DOHH2 (cell line): ENCODE data around the gene CELF3.

Experiments
- H3F3A ChIP-seq: fragments of 200-600 bp; sonication (generic), shearing (Covaris generic); 2 replicates; pipeline ENCODE4 v1.6.0; 2016; ENCODE audit warnings: antibody characterized with exemption, mild to moderate bottlenecking; ENCODE audit not compliant: control insufficient read depth, insufficient read depth
- H3K27ac ChIP-seq: fragments of 200-600 bp; sonication (generic); 2 replicates; pipeline ENCODE4 v1.5.1; 2014; ENCODE audit warnings: low read depth, mild to moderate bottlenecking, low read length, moderate library complexity
- H3K27me3 ChIP-seq: fragments of 200-600 bp; sonication (generic); 2 replicates; pipeline ENCODE4 v1.6.1; 2014; ENCODE audit warnings: mild to moderate bottlenecking, low read length, mixed read lengths; ENCODE audit not compliant: control insufficient read depth
- H3K36me3 ChIP-seq: fragments of 200-600 bp; sonication (generic); 2 replicates; pipeline ENCODE4 v1.6.1; 2014; ENCODE audit warnings: mild to moderate bottlenecking, low read length, moderate library complexity, mixed read lengths; ENCODE audit not compliant: control insufficient read depth
- H3K4me1 ChIP-seq: fragments of 200-600 bp; sonication (generic); 2 replicates; pipeline ENCODE4 v1.6.1; 2014; ENCODE audit warnings: mild to moderate bottlenecking, low read length, mixed read lengths; ENCODE audit not compliant: control insufficient read depth
- H3K4me2 ChIP-seq: fragments of 200-600 bp; sonication (generic); 2 replicates; pipeline ENCODE4 v1.6.0; 2014; ENCODE audit warnings: mild to moderate bottlenecking, low read length, moderate library complexity
- H3K4me3 ChIP-seq: fragments of 200-600 bp; sonication (generic); 2 replicates; pipeline ENCODE4 v1.5.1; 2014; ENCODE audit warnings: mild to moderate bottlenecking, low read length, mixed read lengths
- H3K79me2 ChIP-seq: fragments of 200-600 bp; sonication (generic); 2 replicates; pipeline ENCODE4 v1.6.1; 2014; ENCODE audit warnings: mild to moderate bottlenecking, low read length, mixed read lengths; ENCODE audit not compliant: control insufficient read depth
- H3K9me2 ChIP-seq: fragments of 200-600 bp; sonication (generic); replicated peaks from 2 replicates; pipeline ENCODE4 v1.6.1; 2014; ENCODE audit warnings: mild to moderate bottlenecking, low read length, mixed read lengths; ENCODE audit not compliant: control insufficient read depth
- H3K9me3 ChIP-seq: fragments of 200-600 bp; sonication (generic); 2 replicates; pipeline ENCODE4 v1.6.1; 2014; ENCODE audit warnings: antibody characterized with exemption, low read length, mixed read lengths; ENCODE audit not compliant: control insufficient read depth, insufficient read depth
- H4K20me1 ChIP-seq: fragments of 200-600 bp; sonication (generic); 2 replicates; pipeline ENCODE4 v1.6.0; 2014; ENCODE audit warnings: low read depth, mild to moderate bottlenecking, antibody characterized with exemption, low read length, moderate library complexity; ENCODE audit not compliant: control insufficient read depth, insufficient read depth
- EZH2phosphoT487 ChIP-seq: fragments of 200-600 bp; sonication (generic); IDR thresholded peaks from 2 replicates; pipeline ENCODE4 v1.6.1; 2017; ENCODE audit warnings: borderline replicate concordance, mild to moderate bottlenecking, antibody characterized with exemption, low read length, moderate library complexity, mixed read lengths
- TF ChIP-seq, protein P1 (sequence below): fragments of 200-600 bp; sonication (generic); IDR thresholded peaks from one replicate; pipeline ENCODE4 v1.5.1; 2014; ENCODE audit warnings: antibody characterized with exemption, mild to moderate bottlenecking, low read depth, low read length; ENCODE audit not compliant: poor library complexity, severe bottlenecking

CELF3 gene

DNA sequence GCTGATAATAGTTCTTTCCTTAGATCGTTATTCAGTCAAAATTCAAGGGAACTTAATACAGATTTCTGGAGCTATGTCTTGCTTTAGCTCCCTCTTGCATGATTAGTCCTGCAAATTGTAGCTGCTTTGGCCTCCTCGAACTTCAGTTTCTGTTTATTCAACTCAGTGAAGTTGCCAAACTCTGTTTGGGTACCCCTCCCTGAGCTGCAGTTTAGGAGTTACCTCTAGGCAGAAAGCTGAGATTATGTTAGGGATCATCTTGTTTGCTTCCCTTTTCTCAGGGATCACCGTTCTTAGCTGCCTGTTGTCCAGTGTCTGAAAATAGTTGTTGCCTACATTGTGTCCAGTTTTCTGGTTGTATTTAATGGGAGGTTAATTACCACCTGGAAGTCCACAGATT is 61.2 kb downstream of the CELF3 start:
- no peak overlapping the region for H3K4me3 ChIP-seq
- H3K79me2 ChIP-seq, result peaks cover 8% of the 10 kb centered on the region
- peaks cover 9% of the 10 kb centered on the region for H3K36me3 ChIP-seq
- no peak overlapping the region for H3K27ac ChIP-seq
- no peak for TF ChIP-seq EZH2phosphoT487
- TF ChIP-seq, protein P1, sequence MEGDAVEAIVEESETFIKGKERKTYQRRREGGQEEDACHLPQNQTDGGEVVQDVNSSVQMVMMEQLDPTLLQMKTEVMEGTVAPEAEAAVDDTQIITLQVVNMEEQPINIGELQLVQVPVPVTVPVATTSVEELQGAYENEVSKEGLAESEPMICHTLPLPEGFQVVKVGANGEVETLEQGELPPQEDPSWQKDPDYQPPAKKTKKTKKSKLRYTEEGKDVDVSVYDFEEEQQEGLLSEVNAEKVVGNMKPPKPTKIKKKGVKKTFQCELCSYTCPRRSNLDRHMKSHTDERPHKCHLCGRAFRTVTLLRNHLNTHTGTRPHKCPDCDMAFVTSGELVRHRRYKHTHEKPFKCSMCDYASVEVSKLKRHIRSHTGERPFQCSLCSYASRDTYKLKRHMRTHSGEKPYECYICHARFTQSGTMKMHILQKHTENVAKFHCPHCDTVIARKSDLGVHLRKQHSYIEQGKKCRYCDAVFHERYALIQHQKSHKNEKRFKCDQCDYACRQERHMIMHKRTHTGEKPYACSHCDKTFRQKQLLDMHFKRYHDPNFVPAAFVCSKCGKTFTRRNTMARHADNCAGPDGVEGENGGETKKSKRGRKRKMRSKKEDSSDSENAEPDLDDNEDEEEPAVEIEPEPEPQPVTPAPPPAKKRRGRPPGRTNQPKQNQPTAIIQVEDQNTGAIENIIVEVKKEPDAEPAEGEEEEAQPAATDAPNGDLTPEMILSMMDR, result no peak
- no peaks in the 10 kb centered on the region for H3F3A ChIP-seq
- H3K9me3 ChIP-seq, result no peaks in the 10 kb centered on the region
- H3K27me3 ChIP-seq, result no peaks in the 10 kb centered on the region
- H3K4me1 ChIP-seq, result no peaks in the 10 kb centered on the region
- H3K9me2 ChIP-seq, result no peaks in the 10 kb centered on the region
- no peaks in the 10 kb centered on the region for H4K20me1 ChIP-seq
- H3K4me2 ChIP-seq, result no peak overlapping the region

DNA sequence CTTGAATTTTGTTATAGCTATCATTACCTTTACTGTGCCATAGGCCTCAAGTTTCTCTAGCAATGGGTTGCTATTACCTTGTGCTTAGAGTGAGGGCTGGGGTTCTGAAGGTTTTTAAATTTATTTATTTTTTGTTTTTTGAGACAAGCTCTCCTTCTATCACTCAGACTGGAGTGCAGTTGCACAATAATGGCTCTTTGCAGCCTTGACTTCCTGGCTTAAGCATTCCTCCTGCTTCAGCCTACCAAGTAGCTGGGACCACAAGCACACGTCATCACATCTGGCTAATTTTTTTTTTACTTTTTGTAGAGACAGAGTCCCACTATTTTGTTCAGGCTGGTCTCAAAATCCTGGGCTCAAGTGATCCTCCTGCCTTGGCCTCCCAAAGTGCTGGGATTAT is 63.2 kb downstream of the CELF3 start:
- Histone ChIP-seq H3K4me2 (no peak overlapping the region), H3K27ac (no peak overlapping the region), H3K9me3 (no peaks in the 10 kb centered on the region), H3F3A (no peaks in the 10 kb centered on the region), H3K4me3 (no peak overlapping the region), H4K20me1 (no peaks in the 10 kb centered on the region), H3K4me1 (no peaks in the 10 kb centered on the region), H3K9me2 (no peaks in the 10 kb centered on the region), H3K79me2 (peaks cover 8% of the 10 kb centered on the region), H3K36me3 (peaks cover 5% of the 10 kb centered on the region), H3K27me3 (no peaks in the 10 kb centered on the region)
- TF ChIP-seq, protein P1, result no peak
- TF ChIP-seq EZH2phosphoT487, result no peak
